Natural killer cell treated with Interleukin-12 subunit alpha and Interleukin-12 subunit beta and Interleukin-15 and Interleukin-18, amount 100 ng/mL, for 72 hours (primary cell): ENCODE data around the gene NFIA. TPM values are rescaled to one million over a fixed set of nuclear protein-coding genes. Genes with fewer than 3 reads are reported as not detected.

Source experiments
- ATAC-seq, 2 donors: fragments of 150-1000 bp; cut with Tn5 transposase in 1 of 2; sonication (Bioruptor Pico), chemical (Tn5 transposase) in 1 of 2; 2 replicates each; pipeline ENCODE4 v1.10.0; 2021
- DNase-seq: peaks from one replicate; pipeline ENCODE4 v3.0.0; 2022; ENCODE audit warnings: low spot score
- H3K27ac Mint-ChIP-seq, 2 donors: 1 replicate in 1 of 2; 2 replicates in 1 of 2; pipeline ENCODE4 v1.8.0; 2022; ENCODE audit warnings: mixed read lengths in 2 of 2, mild to moderate bottlenecking in 1 of 2, moderate library complexity in 1 of 2
- H3K27me3 Mint-ChIP-seq, 2 donors: 1 replicate in 1 of 2; 2 replicates in 1 of 2; pipeline ENCODE4 v1.8.0; 2022; ENCODE audit warnings: mixed read lengths in 2 of 2
- H3K36me3 Mint-ChIP-seq: one replicate; pipeline ENCODE4 v1.8.0; 2022; ENCODE audit warnings: mixed read lengths
- H3K4me1 Mint-ChIP-seq, 2 donors: 1 replicate in 1 of 2; 2 replicates in 1 of 2; pipeline ENCODE4 v1.8.0; 2022; ENCODE audit warnings: low read depth in 2 of 2, mixed read lengths in 2 of 2, mild to moderate bottlenecking in 1 of 2
- H3K4me3 Mint-ChIP-seq: one replicate; pipeline ENCODE4 v1.8.0; 2022; ENCODE audit warnings: mixed read lengths
- H3K9me3 Mint-ChIP-seq: 2 replicates; pipeline ENCODE4 v1.8.0; 2022; ENCODE audit warnings: mixed read lengths
- total RNA-seq, 2 donors: library from RNA; stranded (reverse); gene quantifications; one replicate each; pipeline ENCODE4 v1.2.3, GENCODE V29; 2022

NFIA gene
- total RNA-seq, 2 donors from 2014 or later = 0.14 to 7.3 TPM

GRCh38 chr1:61193808-61194207, 111.4 kb downstream of the NFIA start:
- Mint-ChIP-seq H3K27me3 (peaks cover 0 to 10% of the 10 kb centered on the region in 2 donors), H3K9me3 (no peaks in the 10 kb centered on the region), H3K27ac (no peak overlapping the region), H3K4me1 (no peaks in the 10 kb centered on the region), H3K4me3 (no peak overlapping the region), H3K36me3 (no peaks in the 10 kb centered on the region)
- no peak for DNase-seq
- no peak for ATAC-seq

GRCh38 chr1:61198554-61198953, 116.2 kb downstream of the NFIA start:
- Mint-ChIP-seq H3K27ac (no peak overlapping the region), H3K4me1 (no peaks in the 10 kb centered on the region), H3K27me3 (peaks cover 7 to 16% of the 10 kb centered on the region in 2 donors)

GRCh38 chr1:61201035-61201434, 118.7 kb downstream of the NFIA start:
- no peaks in the 10 kb centered on the region for H3K36me3 Mint-ChIP-seq
- no peaks in the 10 kb centered on the region for H3K9me3 Mint-ChIP-seq
- no peaks in the 10 kb centered on the region for H3K4me1 Mint-ChIP-seq
- no peak overlapping the region for H3K4me3 Mint-ChIP-seq
- ATAC-seq = no peak
- peaks cover 11 to 20% of the 10 kb centered on the region in 2 donors for H3K27me3 Mint-ChIP-seq
- no peak overlapping the region for H3K27ac Mint-ChIP-seq
- no peak for DNase-seq

More at GRCh38 chr1:61198554-61198953, 116.2 kb downstream of the NFIA start:
- Mint-ChIP-seq H3K9me3 (no peaks in the 10 kb centered on the region), H3K36me3 (no peaks in the 10 kb centered on the region), H3K4me3 (no peak overlapping the region)
- ATAC-seq (no peak), DNase-seq (no peak)

GRCh38 chr1:61202854-61203598, 120.7 kb downstream of the NFIA start:
- ATAC-seq = no peak
- Mint-ChIP-seq H3K27ac (no peak overlapping the region), H3K4me1 (no peaks in the 10 kb centered on the region), H3K36me3 (no peaks in the 10 kb centered on the region), H3K9me3 (no peaks in the 10 kb centered on the region), H3K27me3 (peaks cover 11 to 23% of the 10 kb centered on the region in 2 donors), H3K4me3 (no peak overlapping the region)
- DNase-seq = no peak

- ATAC-seq = no peak
- Mint-ChIP-seq H3K4me3 (no peak overlapping the region), H3K36me3 (no peaks in the 10 kb centered on the region), H3K9me3 (no peaks in the 10 kb centered on the region), H3K27me3 (peaks cover 17 to 19% of the 10 kb centered on the region in 2 donors), H3K4me1 (no peaks in the 10 kb centered on the region), H3K27ac (no peak overlapping the region)
- no peak for DNase-seq
Observed at GRCh38 chr1:61204528-61204927, 122.2 kb downstream of the NFIA start.

GRCh38 chr1:61207416-61207815, 125.1 kb downstream of the NFIA start:
- Mint-ChIP-seq H3K27me3 (peaks cover 19 to 21% of the 10 kb centered on the region in 2 donors), H3K27ac (no peak overlapping the region), H3K9me3 (no peaks in the 10 kb centered on the region), H3K4me1 (no peaks in the 10 kb centered on the region), H3K4me3 (no peak overlapping the region), H3K36me3 (no peaks in the 10 kb centered on the region)
- DNase-seq (no peak), ATAC-seq (no peak)

- DNase-seq = no peak
- H3K4me3 Mint-ChIP-seq = no peak overlapping the region
- H3K36me3 Mint-ChIP-seq = no peaks in the 10 kb centered on the region
- peaks cover 15 to 24% of the 10 kb centered on the region in 2 donors for H3K27me3 Mint-ChIP-seq
- H3K9me3 Mint-ChIP-seq = no peaks in the 10 kb centered on the region
- H3K4me1 Mint-ChIP-seq = peaks cover 0 to 7% of the 10 kb centered on the region in 2 donors
- ATAC-seq = no peak
- no peak overlapping the region for H3K27ac Mint-ChIP-seq
Observed at GRCh38 chr1:61208172-61208571, 125.8 kb downstream of the NFIA start.

GRCh38 chr1:61208831-61209230, 126.5 kb downstream of the NFIA start:
- Mint-ChIP-seq H3K27ac (no peak overlapping the region), H3K4me1 (peaks cover 0 to 12% of the 10 kb centered on the region in 2 donors), H3K9me3 (no peaks in the 10 kb centered on the region), H3K27me3 (peaks cover 9 to 21% of the 10 kb centered on the region in 2 donors), H3K36me3 (no peaks in the 10 kb centered on the region), H3K4me3 (no peak overlapping the region)
- no peak for ATAC-seq
- DNase-seq = no peak

- no peak for ATAC-seq
- Mint-ChIP-seq H3K9me3 (no peaks in the 10 kb centered on the region), H3K4me1 (peaks cover 0 to 12% of the 10 kb centered on the region in 2 donors), H3K27ac (no peak overlapping the region), H3K36me3 (no peaks in the 10 kb centered on the region), H3K27me3 (peaks cover 8 to 18% of the 10 kb centered on the region in 2 donors), H3K4me3 (no peak overlapping the region)
- no peak for DNase-seq
Observed at GRCh38 chr1:61210435-61211154, 128.2 kb downstream of the NFIA start.

GRCh38 chr1:61213245-61214011, 131.1 kb downstream of the NFIA start:
- Mint-ChIP-seq H3K27me3 (peaks cover 6 to 17% of the 10 kb centered on the region in 2 donors), H3K36me3 (no peaks in the 10 kb centered on the region), H3K4me3 (peak overlapping the region; percentile 15), H3K27ac (no peak overlapping the region), H3K9me3 (no peaks in the 10 kb centered on the region), H3K4me1 (peaks cover 0 to 12% of the 10 kb centered on the region in 2 donors)
- ATAC-seq (no peak), DNase-seq (no peak)

GRCh38 chr1:61215119-61215518, 132.8 kb downstream of the NFIA start:
- DNase-seq = no peak
- H3K4me1 Mint-ChIP-seq = peaks cover 0 to 12% of the 10 kb centered on the region in 2 donors
- no peak overlapping the region for H3K4me3 Mint-ChIP-seq
- H3K36me3 Mint-ChIP-seq = no peaks in the 10 kb centered on the region
- ATAC-seq = no peak
- no peaks in the 10 kb centered on the region for H3K9me3 Mint-ChIP-seq
- H3K27me3 Mint-ChIP-seq = peaks cover 0 to 13% of the 10 kb centered on the region in 2 donors
- H3K27ac Mint-ChIP-seq = no peak overlapping the region

- peaks cover 0 to 9% of the 10 kb centered on the region in 2 donors for H3K27me3 Mint-ChIP-seq
- H3K9me3 Mint-ChIP-seq = no peaks in the 10 kb centered on the region
- no peak overlapping the region for H3K4me3 Mint-ChIP-seq
- DNase-seq (no peak), ATAC-seq (no peak)
- no peak overlapping the region for H3K27ac Mint-ChIP-seq
- no peaks in the 10 kb centered on the region for H3K36me3 Mint-ChIP-seq
- H3K4me1 Mint-ChIP-seq = peaks cover 0 to 12% of the 10 kb centered on the region in 2 donors
Observed at GRCh38 chr1:61215676-61216289, 133.4 kb downstream of the NFIA start.

GRCh38 chr1:61220536-61220935, 138.2 kb downstream of the NFIA start:
- H3K4me1 Mint-ChIP-seq = no peaks in the 10 kb centered on the region
- ATAC-seq (no peak), DNase-seq (no peak)
- no peaks in the 10 kb centered on the region for H3K36me3 Mint-ChIP-seq
- no peaks in the 10 kb centered on the region for H3K9me3 Mint-ChIP-seq
- no peak overlapping the region for H3K27ac Mint-ChIP-seq
- no peak overlapping the region for H3K4me3 Mint-ChIP-seq
- peaks cover 7 to 10% of the 10 kb centered on the region in 2 donors for H3K27me3 Mint-ChIP-seq
